ACC112 (cell line): ENCODE results near the gene DNAH1.
"Not testable (repeated sequence)": the region's sequence is repeated elsewhere in the genome, so short reads cannot be mapped to it uniquely, and the experiment has no call there.

Source experiments
- H2AFZ ChIP-seq: fragments of 200-600 bp; sonication (generic); one replicate; pipeline ENCODE4 v1.6.0; 2017; ENCODE audit warnings: antibody characterized with exemption, low read length; ENCODE audit not compliant: unreplicated experiment
- H3K27ac ChIP-seq: fragments of 200-600 bp; sonication (generic); 2 replicates; pipeline ENCODE4 v1.5.1; 2014; ENCODE audit warnings: low read depth, mild to moderate bottlenecking, antibody characterized with exemption, low read length, moderate library complexity
- H3K27me3 ChIP-seq: fragments of 200-600 bp; sonication (generic); 2 replicates; pipeline ENCODE4 v1.6.1; 2014; ENCODE audit warnings: mild to moderate bottlenecking, antibody characterized with exemption, low read length, moderate library complexity, mixed read lengths; ENCODE audit not compliant: insufficient read depth
- H3K36me3 ChIP-seq: fragments of 200-600 bp; sonication (generic); 2 replicates; pipeline ENCODE4 v1.6.1; 2016; ENCODE audit warnings: mild to moderate bottlenecking, antibody characterized with exemption, low read length, moderate library complexity, mixed read lengths; ENCODE audit not compliant: insufficient read depth
- H3K4me1 ChIP-seq: fragments of 200-600 bp; sonication (generic); one replicate; pipeline ENCODE4 v1.6.1; 2016; ENCODE audit warnings: low read length, mixed read lengths; ENCODE audit not compliant: insufficient read depth, unreplicated experiment, control insufficient read depth
- H3K4me3 ChIP-seq: fragments of 200-600 bp; sonication (generic); 2 replicates; pipeline ENCODE4 v1.5.1; 2014; ENCODE audit warnings: mild to moderate bottlenecking, low read depth, low read length
- H3K79me2 ChIP-seq: fragments of 200-600 bp; sonication (generic); one replicate; pipeline ENCODE4 v1.6.0; 2016; ENCODE audit warnings: low read length; ENCODE audit not compliant: control insufficient read depth, unreplicated experiment, insufficient read depth

Gene DNAH1

GRCh38 chr3:52315977-52316764 is at the start of gene DNAH1:
TSS of gene DNAH1 (plus strand) at chr3:52316319. CDS start at chr3:52322443, 6,124 bp downstream.
- no peaks in the 10 kb centered on the region for H3K79me2 ChIP-seq
- H3K27me3 ChIP-seq: no peaks in the 10 kb centered on the region
- no peak within 1 kb of the TSS for H2AFZ ChIP-seq
- peaks cover 23% of the 10 kb centered on the region for H3K4me1 ChIP-seq
- H3K27ac ChIP-seq: no peak within 1 kb of the TSS
- no peak within 1 kb of the TSS for H3K4me3 ChIP-seq
- H3K36me3 ChIP-seq: no peaks in the 10 kb centered on the region

- Histone ChIP-seq H3K36me3 (peaks cover 48% of the 10 kb centered on the region), H2AFZ (no peak overlapping the region), H3K4me3 (no peak overlapping the region), H3K27me3 (no peaks in the 10 kb centered on the region), H3K4me1 (peaks cover 30% of the 10 kb centered on the region), H3K27ac (no peak overlapping the region), H3K79me2 (peaks cover 79% of the 10 kb centered on the region)
Observed at GRCh38 chr3:52268036-52268435, 48.1 kb upstream of the DNAH1 start.

- H2AFZ ChIP-seq: no peak overlapping the region
- H3K4me3 ChIP-seq: no peak overlapping the region
- peaks cover 82% of the 10 kb centered on the region for H3K79me2 ChIP-seq
- H3K27me3 ChIP-seq: no peaks in the 10 kb centered on the region
- H3K4me1 ChIP-seq: peaks cover 35% of the 10 kb centered on the region
- H3K36me3 ChIP-seq: peaks cover 46% of the 10 kb centered on the region
- H3K27ac ChIP-seq: no peak overlapping the region
Observed at GRCh38 chr3:52269776-52270175, 46.3 kb upstream of the DNAH1 start.

GRCh38 chr3:52270252-52270754 is 45.8 kb upstream of the DNAH1 start:
- Histone ChIP-seq H3K27ac (peak overlapping the region; percentile 5; the same call in 1 of the 2 replicates), H3K36me3 (peaks cover 46% of the 10 kb centered on the region), H3K4me3 (no peak overlapping the region), H3K27me3 (no peaks in the 10 kb centered on the region), H3K4me1 (peaks cover 37% of the 10 kb centered on the region), H2AFZ (no peak overlapping the region), H3K79me2 (peaks cover 88% of the 10 kb centered on the region)

- Histone ChIP-seq H3K4me1 (peaks cover 44% of the 10 kb centered on the region), H3K79me2 (peaks cover 95% of the 10 kb centered on the region), H3K36me3 (peaks cover 33% of the 10 kb centered on the region)
- H3K27ac ChIP-seq, H3K4me3 ChIP-seq, H3K27me3 ChIP-seq, H2AFZ ChIP-seq: not testable (repeated sequence)
Observed at GRCh38 chr3:52272172-52272571, 43.9 kb upstream of the DNAH1 start.

- peaks cover 44% of the 10 kb centered on the region for H3K4me1 ChIP-seq
- peaks cover 96% of the 10 kb centered on the region for H3K79me2 ChIP-seq
- no peak overlapping the region for H2AFZ ChIP-seq
- no peak overlapping the region for H3K27ac ChIP-seq
- H3K27me3 ChIP-seq: no peaks in the 10 kb centered on the region
- peaks cover 26% of the 10 kb centered on the region for H3K36me3 ChIP-seq
- H3K4me3 ChIP-seq: no peak overlapping the region
Observed at GRCh38 chr3:52272831-52273230, 43.3 kb upstream of the DNAH1 start.

- Histone ChIP-seq H3K36me3 (peaks cover 23% of the 10 kb centered on the region), H3K79me2 (peaks cover 86% of the 10 kb centered on the region), H3K4me1 (peaks cover 51% of the 10 kb centered on the region)
- not testable (repeated sequence) for H2AFZ ChIP-seq, H3K27me3 ChIP-seq, H3K27ac ChIP-seq, H3K4me3 ChIP-seq
Observed at GRCh38 chr3:52274781-52275180, 41.3 kb upstream of the DNAH1 start.

GRCh38 chr3:52277071-52277964 is 38.8 kb upstream of the DNAH1 start:
- Histone ChIP-seq H3K4me1 (peaks cover 39% of the 10 kb centered on the region), H2AFZ (no peak overlapping the region), H3K27me3 (no peaks in the 10 kb centered on the region), H3K27ac (peak overlapping the region; percentile 92), H3K4me3 (peak overlapping the region; percentile 94), H3K79me2 (peaks cover 61% of the 10 kb centered on the region), H3K36me3 (peaks cover 12% of the 10 kb centered on the region)

- Histone ChIP-seq H3K36me3 (peaks cover 7% of the 10 kb centered on the region; the same call in 1 of the 2 replicates), H3K27ac (peak overlapping the region; percentile 92), H3K27me3 (no peaks in the 10 kb centered on the region), H3K4me3 (peak overlapping the region; percentile 94), H3K4me1 (peaks cover 39% of the 10 kb centered on the region), H2AFZ (peak overlapping the region; percentile 59), H3K79me2 (peaks cover 55% of the 10 kb centered on the region)
Observed at GRCh38 chr3:52277972-52278509, 38.1 kb upstream of the DNAH1 start.

- Histone ChIP-seq H2AFZ (peak within 1 kb of the TSS; percentile 59), H3K4me1 (peaks cover 44% of the 10 kb centered on the region), H3K27me3 (no peaks in the 10 kb centered on the region), H3K27ac (peak within 1 kb of the TSS; percentile 92), H3K79me2 (peaks cover 49% of the 10 kb centered on the region), H3K36me3 (peaks cover 7% of the 10 kb centered on the region; the same call in 1 of the 2 replicates), H3K4me3 (peak within 1 kb of the TSS; percentile 94)
Observed at GRCh38 chr3:52278510-52279069, 37.5 kb upstream of the DNAH1 start, which contains the start of gene WDR82. TSS of gene WDR82 (minus strand) at chr3:52278649. CDS start at chr3:52278361, 288 bp downstream.
